ENCODE data around the gene CTNNA2. TPM values are rescaled to one million over a fixed set of nuclear protein-coding genes. Genes with fewer than 3 reads are reported as not detected.
A peak's percentile ranks its signal among the peaks of the same experiment; 100 is the strongest.

Gene CTNNA2
- total RNA-seq, 1 donor from 2014 or later = not detected

DNA sequence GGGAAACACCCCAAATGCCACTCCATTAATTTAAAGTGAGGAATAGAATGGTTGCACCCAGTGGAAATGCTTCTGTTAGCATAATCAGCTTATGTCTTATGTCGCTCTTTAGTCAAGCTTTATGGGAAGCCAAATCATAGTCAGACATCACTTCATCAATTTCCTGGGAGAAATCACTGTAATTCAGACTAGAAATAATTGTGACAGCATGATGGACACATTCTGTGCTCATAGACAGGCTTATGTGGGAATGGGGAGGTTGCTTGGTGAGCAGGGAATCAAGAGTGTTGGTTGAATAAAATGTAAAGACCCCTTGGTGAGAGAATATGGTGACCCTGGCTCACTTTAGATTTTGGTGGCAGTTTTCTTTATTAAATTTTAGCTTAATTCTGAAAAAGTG lies 174.0 kb downstream of the CTNNA2 start:
- no peak for DNase-seq (ENCODE audit: missing footprints)

DNA sequence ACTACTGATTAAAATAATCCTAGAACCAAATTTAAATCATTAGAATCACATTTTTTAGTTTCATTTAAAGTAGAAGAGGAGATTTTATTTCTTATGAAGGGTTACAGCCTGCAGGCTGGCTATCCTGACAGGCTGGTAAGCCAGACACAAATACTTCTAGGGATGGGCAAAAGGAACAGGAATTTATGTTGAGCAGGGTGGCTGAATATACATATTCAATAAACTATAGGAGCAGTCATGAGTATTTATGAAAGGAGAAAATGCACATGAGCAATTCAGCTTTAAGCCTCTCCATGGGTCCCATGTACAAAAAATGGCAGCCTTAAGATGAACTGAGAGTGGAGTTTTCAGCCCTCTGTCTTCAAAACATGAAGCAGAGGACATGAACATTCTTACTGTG lies 182.4 kb downstream of the CTNNA2 start:
- ATAC-seq (no peak), DNase-seq (ENCODE audit: missing footprints) (no peak)
- intact Hi-C loops (cut with DNase I) = no loop called here

More for the DNA sequence above, 174.0 kb downstream of the CTNNA2 start:
- no peak for ATAC-seq
- intact Hi-C loops (cut with DNase I) = no loop called here

DNA sequence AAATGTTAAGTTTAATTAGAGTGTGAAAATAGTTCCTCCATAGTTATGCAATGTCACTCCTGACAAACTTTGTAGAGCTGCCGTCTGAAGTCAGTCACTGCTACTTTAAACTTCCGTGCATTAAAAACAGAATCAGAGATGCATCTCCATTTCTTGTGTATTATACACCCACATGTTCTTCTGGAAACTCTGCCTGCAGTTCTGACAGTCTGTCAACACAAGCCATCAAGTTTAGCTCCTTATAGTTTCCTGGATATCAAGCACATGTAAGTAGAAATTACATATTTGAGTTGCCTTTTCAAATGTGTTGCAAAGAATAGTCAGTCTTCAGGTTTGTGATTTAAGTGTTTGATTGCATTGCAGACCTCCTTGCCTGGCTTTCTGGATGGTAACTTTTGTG lies 184.3 kb downstream of the CTNNA2 start:
- no peak for ATAC-seq
- no peak for DNase-seq (ENCODE audit: missing footprints)
- intact Hi-C loops (cut with DNase I) = no loop called here

DNA sequence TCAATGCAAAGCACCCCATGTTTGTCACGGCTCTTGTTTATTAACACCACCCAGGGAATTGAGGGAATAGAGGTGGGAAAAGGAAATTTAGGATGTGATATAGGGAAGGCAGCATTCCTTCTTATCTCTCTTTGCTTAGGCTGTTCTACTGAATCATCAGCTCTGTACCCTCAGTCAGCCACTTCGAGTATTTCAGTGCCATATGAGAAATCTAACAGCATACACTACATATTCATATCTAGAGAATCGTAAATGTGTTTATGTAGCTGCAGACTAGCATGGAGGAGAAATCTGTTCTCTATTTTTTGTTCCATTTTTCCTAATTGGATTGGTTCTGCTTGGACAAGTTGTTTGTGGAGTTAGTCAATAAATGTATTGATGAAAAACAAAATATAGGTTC lies 187.8 kb downstream of the CTNNA2 start:
- intact Hi-C loops (cut with DNase I) = no loop called here
- DNase-seq (ENCODE audit: missing footprints) = no peak
- ATAC-seq = no peak

DNA sequence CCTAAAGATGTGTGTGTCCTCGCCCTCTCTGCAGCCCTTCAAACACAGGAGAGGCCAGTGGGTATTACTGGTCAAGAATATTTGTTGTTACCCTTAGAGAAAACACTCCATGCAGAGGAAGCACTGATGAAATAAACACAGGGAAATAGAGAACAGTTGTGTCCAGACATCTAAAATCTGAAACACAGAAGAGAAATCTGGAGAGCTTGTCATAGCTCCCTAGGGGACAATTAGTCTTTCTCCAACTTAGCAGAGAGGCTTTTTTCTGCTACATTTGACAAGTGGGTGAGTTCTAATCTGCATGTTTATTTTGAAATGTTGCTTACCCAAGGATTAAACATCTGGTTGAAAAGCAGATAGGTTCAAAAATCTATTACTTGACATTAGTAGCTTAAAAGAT lies 190.1 kb downstream of the CTNNA2 start:
- ATAC-seq = no peak
- no peak for DNase-seq (ENCODE audit: missing footprints)

DNA sequence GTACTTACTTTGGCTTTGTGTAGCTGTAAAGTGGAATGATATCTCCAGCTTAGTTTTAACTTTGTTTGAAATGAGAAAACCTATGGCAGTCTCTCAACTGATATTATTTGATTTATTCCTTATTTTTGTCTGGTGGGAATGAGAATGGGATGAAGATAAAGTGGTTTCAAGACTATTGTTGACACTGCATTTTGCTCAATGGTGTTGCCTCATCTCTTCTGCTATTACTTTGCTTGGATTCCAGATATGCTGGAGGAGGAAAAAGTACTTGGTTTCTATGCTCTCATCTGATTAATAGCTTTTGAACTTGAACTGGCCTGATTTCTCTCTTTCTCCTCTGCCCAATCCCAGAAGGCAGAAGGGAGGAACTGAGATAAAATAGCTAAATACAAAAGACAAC lies 198.2 kb downstream of the CTNNA2 start:
- ATAC-seq (no peak), DNase-seq (ENCODE audit: missing footprints) (no peak)
- intact Hi-C loops (cut with DNase I) = no loop called here

More for the DNA sequence above, 190.1 kb downstream of the CTNNA2 start:
- intact Hi-C loops (cut with DNase I) = no loop called here

DNA sequence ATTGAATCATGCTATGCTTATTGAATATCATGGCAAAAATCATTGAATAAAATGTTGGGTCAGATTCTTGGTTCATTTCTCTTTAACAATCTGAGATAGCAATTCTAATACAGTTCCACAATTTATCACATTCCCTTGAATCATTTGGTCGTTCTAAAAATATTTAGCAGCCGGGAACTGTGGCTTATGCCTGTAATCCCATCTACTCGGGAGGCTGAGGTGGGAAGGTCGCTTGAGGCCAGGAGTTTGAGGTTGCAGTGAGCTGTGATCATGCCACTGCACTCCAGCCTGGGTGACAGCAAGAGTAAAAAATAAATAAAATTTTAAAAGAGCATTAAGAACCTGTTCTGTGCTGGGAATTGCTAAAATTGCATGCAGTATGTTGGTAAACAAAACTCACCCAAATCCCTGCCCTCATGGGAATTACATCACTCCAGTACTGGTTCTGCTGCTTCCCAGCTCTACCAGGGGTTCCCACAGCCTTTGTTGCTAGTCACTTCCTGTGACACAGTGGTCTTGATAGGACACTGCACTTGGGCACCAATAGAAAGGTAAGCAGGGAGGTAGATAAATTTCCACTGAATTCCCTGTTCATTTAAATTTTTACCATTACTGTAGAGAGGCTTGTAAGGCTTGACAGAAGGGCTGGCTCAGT lies 200.4 kb downstream of the CTNNA2 start:
- ATAC-seq (no peak), DNase-seq (ENCODE audit: missing footprints) (no peak)
- intact Hi-C loops (cut with DNase I) = no loop called here

DNA sequence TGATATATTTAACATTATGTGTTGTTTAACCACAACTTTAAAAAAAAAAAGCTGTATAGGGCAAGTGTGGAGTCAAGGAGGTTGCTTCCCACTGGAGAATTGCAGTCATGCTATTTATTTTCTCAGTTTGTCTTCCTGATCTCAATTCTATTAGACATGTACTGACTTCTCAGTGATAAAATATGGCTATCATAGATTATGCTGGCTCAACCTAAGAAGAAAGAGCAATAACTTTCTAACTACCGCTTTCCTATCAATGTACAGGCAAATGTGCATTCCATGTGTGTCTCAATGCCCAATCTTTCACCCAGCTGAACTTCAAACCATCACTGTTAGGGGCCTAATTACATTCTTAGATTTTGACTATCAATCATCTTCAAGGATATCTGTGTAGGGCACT lies 201.4 kb downstream of the CTNNA2 start:
- DNase-seq (ENCODE audit: missing footprints) (no peak), ATAC-seq (no peak)
- intact Hi-C loops (cut with DNase I) = no loop called here

DNA sequence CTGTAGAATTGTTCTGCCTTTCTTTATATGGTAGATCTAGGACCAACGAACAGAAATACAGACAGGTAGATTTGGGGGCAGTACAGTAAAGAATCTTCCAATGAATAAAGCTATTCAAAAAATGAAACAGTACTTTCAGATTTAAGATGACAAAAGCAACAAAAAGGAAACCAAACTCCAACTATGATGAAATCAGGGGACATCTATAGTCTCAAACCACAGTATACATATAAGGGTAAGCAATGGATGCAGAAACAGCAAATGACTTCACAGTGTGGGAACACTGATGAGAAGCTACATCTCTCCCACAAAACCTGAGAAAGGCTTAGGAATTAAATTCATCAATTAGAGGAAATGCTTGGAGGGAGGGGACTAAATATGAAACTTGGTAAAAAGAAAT lies 202.5 kb downstream of the CTNNA2 start:
- intact Hi-C loops (cut with DNase I) = no loop called here
- ATAC-seq (no peak), DNase-seq (ENCODE audit: missing footprints) (no peak)

DNA sequence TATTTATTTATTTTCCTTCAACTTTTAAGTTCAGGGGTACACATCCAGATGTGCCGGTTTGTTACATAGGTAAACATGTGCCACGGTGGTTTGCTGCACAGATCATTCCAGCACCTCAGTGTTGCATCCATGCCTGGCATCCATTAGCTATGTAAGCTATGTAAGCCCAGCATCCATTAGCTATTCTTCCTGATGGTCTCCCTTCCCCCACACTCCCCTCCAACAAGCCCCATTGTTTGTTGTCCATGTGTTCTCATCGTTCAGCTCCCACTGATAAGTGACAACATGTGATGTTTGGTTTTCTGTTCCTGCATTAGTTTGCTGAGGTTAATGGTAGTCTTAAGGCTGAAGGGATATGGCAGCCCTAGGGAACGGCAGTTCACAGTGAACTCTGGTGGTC lies 203.4 kb downstream of the CTNNA2 start:
- no peak for ATAC-seq
- no peak for DNase-seq (ENCODE audit: missing footprints)
- intact Hi-C loops (cut with DNase I) = no loop called here

DNA sequence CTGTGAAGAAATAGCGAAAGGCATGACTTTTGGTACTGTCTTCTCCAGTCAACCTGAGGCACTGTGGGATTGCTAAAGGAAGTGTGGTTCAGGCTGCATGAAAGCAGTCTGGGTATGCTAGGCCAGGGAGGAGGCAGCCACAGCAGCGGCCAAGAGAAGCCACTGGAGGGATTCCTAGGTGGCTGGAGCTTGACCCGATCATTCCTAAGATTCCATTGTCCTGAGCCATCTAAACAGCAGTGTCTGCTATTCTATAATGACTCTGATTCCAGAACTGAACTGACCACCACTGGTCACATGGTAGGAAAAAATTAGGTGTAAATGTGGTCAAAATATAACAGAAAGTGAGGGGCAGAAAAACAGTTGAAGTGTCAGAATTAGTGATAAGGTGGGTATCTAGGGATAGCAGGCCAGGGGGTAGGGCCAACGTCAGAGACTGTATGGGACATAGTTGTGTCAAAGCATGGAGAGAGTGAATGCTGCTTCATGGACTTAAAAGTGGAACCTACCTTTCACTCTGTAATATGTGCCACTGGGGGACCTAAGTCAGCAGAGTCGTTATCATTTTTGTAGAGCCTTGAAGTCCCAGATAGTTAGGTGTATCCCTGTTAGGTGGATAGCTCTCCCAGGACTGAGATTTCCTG lies 204.6 kb downstream of the CTNNA2 start:
- ATAC-seq = no peak
- intact Hi-C loops (cut with DNase I) = no loop called here
- no peak for DNase-seq (ENCODE audit: missing footprints)

DNA sequence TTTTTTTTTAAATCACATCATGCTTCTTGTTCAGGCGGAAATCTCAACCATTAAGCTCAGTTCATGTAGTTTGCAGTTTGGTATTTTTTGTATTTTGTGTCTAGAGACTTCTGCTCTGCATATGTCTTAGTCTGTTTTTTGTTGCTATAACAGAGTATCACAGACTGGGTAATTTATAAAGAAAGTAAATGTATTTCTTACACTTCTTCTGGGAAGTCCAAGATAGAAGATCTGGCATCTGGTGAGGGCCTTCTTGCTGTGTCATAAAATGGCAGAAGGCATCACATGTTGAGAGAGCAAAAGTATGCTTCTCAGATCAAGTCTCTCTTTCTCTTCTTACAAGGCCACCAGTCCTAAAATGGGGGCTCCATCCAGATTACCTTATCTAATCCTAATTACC lies 208.2 kb downstream of the CTNNA2 start:
- ATAC-seq = no peak
- no peak for DNase-seq (ENCODE audit: missing footprints)
- intact Hi-C loops (cut with DNase I) = no loop called here

DNA sequence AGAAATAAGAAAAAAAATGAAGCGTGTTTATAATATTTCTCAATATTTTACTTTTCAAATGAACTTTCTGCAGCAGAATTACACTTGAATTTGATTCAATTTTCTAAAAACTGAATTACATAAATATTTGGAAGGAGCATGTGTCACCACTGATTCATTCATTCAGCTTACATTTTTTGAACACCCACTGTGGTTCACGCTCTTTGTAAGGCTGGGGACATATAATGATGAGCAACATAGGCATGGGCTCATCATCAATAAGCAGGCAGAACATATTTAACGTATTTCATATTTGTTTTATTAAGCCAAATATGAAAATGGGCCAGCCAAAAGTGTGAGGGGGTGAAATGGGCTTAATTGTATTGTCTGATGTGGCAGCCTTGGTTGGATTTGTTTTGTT lies 209.1 kb downstream of the CTNNA2 start:
- intact Hi-C loops (cut with DNase I) = no loop called here
- ATAC-seq (no peak), DNase-seq (ENCODE audit: missing footprints) (no peak)

DNA sequence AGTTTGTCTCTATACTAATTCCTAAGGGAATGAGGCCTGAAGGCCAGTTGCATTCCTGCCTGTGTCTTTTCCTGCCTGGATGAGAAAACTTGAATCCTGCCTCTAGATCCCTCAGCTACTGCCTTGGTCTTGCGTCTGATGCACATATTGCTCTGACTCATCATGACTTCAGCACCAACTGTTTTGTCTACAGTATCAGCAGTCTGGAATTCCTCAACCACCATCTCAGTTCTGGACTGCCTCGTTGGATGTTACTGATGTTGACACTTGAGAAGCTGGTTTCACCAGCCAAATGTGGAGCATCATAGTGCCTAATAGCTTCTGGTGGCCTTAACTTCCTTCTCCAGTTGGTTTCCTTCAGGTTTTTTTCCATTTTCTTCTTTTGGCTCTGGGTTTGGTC lies 211.0 kb downstream of the CTNNA2 start:
- no peak for DNase-seq (ENCODE audit: missing footprints)
- no peak for ATAC-seq
- intact Hi-C loops (cut with DNase I) = no loop called here

DNA sequence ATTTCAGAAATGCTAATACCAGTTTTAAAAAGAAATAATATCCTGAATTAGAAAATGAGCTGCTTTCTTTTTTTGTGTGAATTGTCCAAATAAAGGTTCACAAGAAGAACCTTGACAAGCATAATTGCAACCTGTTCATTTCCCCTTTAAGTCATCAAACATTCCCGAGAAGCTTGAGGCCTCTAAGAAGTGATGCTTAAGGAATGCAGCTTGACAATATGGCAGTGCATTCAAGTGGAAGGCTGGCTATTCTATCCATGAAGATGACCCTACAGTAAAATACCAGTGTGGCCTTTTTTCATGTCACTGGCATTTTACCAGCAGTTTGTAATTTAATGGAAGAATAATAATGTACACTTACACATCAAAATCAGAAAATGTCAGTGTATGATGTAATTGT lies 216.7 kb downstream of the CTNNA2 start:
- intact Hi-C loops (cut with DNase I) = no loop called here
- no peak for ATAC-seq

DNA sequence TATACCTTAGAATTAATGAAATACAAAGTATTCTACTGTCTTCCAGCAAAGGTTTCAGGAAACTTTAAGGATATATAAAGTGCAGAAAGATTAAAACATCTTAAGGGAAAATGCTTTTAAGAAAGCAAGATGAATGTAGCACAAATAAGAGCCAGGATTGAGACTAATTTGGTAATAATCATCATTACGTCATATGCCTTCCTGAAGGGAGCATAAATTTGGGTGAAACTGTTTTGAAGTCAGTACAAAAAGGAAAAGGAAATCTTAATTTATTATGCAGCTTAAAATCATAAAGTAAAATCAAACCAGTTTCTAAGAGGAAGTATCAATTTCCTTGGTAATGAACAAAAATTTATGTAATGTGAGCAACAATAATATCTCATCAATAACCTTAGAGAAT lies 221.7 kb downstream of the CTNNA2 start:
- ATAC-seq = no peak
- no peak for DNase-seq (ENCODE audit: missing footprints)
- intact Hi-C loops (cut with DNase I) = no loop called here

More for the DNA sequence above, 216.7 kb downstream of the CTNNA2 start:
- no peak for DNase-seq (ENCODE audit: missing footprints)

DNA sequence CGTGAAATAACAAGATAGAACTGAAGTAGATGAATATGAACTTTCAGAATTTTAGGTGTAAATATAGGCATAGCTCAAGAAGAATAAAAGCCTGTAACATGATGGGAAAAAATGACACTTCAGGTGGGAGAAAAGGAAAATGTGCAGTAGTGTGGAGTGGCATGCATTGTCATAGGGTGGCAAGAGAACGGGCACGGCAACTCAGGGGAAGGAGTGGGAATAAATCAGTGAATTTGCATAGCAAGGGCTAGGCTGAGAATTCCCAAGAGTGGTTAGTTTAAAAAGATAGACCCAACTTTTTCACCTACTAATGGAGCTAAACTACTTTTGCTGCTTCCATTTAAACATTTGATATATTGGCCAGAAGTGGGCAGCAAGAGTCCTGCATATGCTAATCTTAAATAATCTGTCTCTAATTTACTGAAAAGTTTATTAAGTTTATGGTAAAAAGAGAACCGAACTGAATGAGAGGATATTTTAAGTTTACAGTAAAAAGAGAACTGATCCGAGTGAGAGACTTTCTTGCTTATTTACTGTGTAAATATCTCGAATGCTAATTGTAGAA lies 228.1 kb downstream of the CTNNA2 start:
- no peak for ATAC-seq
- intact Hi-C loops (cut with DNase I) = no loop called here

DNA sequence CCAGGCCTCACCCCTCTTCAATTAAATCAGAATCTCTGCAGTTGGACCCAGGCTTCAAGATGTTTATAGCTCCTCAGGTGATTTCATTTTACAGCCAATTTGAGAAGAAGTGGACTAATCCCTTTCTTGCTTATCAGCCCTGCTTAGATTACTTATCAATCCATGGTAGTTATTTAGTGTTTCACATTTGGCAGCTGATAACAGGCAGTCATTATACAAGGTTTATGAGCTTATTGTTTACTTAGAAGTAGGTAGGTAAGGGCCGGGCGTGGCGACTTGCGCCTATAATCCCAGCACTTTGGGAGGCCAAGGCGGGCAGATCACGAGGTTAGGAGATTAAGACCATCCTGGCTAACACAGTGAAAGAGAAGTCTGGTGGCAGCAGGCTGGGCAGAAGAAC lies 237.5 kb downstream of the CTNNA2 start:
- intact Hi-C loops (cut with DNase I) = no loop called here
- ATAC-seq = no peak
- peak; percentile 44 for DNase-seq (ENCODE audit: missing footprints)

More for the DNA sequence above, 228.1 kb downstream of the CTNNA2 start:
- no peak for DNase-seq (ENCODE audit: missing footprints)

DNA sequence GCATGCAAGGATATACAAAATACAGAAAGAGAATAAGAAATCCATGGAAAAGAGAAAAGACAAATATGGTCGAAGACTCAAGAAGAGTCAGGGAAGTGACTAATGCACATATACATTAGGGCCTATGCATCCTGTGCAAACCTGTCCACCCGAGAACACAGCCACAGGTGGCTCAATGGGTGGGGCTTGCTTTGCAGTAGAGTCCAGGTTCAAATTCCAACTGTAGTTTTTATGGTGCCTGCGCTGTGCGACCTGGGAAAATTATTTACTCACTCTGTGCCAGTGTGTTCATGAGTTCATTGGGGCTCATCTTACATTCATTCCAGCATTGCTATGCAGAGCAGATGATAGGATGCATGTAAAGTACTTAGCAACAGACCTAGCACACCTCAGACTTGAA lies 244.7 kb downstream of the CTNNA2 start:
- intact Hi-C loops (cut with DNase I) = no loop called here
- ATAC-seq (no peak), DNase-seq (ENCODE audit: missing footprints) (no peak)

DNA sequence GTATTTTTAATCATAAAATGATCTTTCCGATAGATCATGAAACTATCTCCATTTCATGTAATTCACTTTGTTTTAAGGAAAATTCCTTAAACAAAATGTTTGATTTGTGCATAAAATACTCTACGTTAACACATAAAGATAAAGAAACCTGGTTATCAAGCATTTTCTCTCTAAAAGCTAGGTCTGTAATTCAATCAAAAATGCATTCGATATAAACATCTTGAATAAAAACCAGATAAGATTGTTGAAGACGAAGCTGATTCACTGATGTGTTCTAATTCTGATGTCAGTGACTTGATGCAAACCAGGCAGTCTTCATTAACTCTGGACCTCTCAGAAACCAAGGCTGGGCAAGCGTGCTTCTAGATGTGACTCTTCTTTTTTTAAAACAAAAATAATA lies 245.2 kb downstream of the CTNNA2 start:
- ATAC-seq = no peak
- no peak for DNase-seq (ENCODE audit: missing footprints)
- intact Hi-C loops (cut with DNase I) = no loop called here
